ENCODE data around the gene BACH1.

- TF ChIP-seq, protein P1, sequence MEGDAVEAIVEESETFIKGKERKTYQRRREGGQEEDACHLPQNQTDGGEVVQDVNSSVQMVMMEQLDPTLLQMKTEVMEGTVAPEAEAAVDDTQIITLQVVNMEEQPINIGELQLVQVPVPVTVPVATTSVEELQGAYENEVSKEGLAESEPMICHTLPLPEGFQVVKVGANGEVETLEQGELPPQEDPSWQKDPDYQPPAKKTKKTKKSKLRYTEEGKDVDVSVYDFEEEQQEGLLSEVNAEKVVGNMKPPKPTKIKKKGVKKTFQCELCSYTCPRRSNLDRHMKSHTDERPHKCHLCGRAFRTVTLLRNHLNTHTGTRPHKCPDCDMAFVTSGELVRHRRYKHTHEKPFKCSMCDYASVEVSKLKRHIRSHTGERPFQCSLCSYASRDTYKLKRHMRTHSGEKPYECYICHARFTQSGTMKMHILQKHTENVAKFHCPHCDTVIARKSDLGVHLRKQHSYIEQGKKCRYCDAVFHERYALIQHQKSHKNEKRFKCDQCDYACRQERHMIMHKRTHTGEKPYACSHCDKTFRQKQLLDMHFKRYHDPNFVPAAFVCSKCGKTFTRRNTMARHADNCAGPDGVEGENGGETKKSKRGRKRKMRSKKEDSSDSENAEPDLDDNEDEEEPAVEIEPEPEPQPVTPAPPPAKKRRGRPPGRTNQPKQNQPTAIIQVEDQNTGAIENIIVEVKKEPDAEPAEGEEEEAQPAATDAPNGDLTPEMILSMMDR (IDR thresholded peaks at IDR 0.05 in 8 of 11, conservative IDR thresholded peaks at IDR 0.05 in 3 of 11): no peak
- no peak for TF ChIP-seq POLR2A (IDR thresholded peaks at IDR 0.05)
Observed at GRCh38 chr21:29290240-29290639, 8.5 kb upstream of the BACH1 start.
